NAMALWA (cell line): ENCODE measurements around the gene PCDHA7.
A peak's percentile ranks its signal among the peaks of the same experiment; 100 is the strongest.
"Not testable (repeated sequence)": the region's sequence is repeated elsewhere in the genome, so short reads cannot be mapped to it uniquely, and the experiment has no call there.

ENCODE experiments used
- DNase-seq: peaks from one replicate; pipeline ENCODE4 v3.0.0-alpha.2; 2015; ENCODE audit warnings: low spot score

The PCDHA7 gene, protein sequence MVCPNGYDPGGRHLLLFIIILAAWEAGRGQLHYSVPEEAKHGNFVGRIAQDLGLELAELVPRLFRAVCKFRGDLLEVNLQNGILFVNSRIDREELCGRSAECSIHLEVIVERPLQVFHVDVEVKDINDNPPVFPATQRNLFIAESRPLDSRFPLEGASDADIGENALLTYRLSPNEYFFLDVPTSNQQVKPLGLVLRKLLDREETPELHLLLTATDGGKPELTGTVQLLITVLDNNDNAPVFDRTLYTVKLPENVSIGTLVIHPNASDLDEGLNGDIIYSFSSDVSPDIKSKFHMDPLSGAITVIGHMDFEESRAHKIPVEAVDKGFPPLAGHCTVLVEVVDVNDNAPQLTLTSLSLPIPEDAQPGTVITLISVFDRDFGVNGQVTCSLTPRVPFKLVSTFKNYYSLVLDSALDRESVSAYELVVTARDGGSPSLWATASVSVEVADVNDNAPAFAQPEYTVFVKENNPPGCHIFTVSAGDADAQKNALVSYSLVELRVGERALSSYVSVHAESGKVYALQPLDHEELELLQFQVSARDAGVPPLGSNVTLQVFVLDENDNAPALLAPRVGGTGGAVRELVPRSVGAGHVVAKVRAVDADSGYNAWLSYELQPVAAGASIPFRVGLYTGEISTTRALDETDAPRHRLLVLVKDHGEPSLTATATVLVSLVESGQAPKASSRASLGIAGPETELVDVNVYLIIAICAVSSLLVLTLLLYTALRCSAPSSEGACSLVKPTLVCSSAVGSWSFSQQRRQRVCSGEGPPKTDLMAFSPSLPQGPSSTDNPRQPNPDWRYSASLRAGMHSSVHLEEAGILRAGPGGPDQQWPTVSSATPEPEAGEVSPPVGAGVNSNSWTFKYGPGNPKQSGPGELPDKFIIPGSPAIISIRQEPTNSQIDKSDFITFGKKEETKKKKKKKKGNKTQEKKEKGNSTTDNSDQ

DNA sequence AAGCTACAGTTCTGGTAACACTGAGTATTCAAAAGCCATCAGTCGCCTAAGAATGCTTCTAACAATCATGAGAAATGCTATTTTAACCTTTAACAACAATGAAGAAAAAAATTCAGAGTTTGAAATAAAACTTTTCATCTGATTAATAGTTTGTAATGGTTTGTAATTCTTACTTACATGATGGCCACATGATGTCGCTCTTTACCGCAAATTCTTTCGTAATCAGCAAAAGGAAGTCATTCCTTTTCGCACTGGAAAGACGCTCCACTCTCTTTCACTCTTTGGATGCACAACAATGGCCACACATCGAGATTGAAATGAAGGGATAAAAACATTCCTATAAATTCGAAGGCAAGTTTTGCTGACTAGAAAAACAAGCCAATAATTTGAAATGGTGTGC lies at the start of gene PCDHA7:
Gene PCDHA7, plus strand, starts transcription at position 277 of the 400 bp plus-strand sequence. Its CDS starts 115 bp downstream, at position 392.
- no peak for DNase-seq

DNA sequence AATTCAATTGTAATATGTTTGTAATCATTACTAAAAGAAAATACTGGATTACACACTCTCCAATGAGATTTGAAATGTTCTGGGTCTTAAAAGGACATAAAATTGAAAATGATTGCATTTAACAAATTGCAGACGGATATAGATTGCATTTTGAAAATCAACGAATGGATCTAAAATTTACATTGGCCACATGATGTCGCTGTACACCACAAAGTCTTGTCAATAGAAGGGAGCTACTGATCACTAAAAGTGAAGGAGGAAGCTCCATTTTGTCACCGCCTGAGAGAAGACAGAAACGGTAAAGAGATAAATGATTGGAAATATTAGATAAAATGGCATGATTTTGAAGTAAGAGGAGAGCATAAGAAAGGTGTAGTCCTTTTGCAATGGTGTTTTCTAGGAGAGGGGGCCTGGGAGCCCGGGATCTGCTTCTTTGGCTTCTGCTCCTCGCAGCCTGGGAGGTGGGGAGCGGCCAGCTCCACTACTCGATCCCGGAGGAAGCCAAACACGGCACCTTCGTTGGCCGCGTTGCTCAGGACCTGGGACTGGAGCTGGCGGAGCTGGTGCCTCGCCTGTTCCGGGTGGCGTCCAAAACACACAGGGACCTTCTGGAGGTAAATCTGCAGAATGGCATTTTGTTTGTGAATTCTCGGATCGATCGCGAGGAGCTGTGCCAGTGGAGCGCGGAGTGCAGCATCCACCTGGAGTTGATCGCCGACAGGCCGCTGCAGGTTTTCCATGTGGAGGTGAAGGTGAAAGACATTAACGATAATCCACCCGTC lies 48.0 kb upstream of the PCDHA7 start, which contains the start of gene PCDHA1:
Gene PCDHA1, plus strand, starts transcription at position 236 of the 782 bp plus-strand sequence.
- DNase-seq = peak; percentile 37

DNA sequence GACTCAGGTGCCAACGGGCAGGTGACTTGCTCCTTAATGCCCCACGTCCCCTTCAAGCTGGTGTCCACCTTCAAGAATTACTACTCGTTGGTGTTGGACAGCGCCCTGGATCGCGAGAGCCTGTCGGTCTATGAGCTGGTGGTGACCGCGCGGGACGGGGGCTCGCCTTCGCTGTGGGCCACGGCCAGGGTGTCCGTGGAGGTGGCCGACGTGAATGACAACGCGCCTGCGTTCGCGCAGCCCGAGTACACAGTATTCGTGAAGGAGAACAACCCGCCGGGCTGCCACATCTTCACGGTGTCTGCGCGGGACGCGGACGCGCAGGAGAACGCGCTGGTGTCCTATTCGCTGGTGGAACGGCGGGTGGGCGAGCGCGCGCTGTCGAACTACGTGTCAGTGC lies 46.6 kb upstream of the PCDHA7 start:
- not testable (repeated sequence) for DNase-seq

DNA sequence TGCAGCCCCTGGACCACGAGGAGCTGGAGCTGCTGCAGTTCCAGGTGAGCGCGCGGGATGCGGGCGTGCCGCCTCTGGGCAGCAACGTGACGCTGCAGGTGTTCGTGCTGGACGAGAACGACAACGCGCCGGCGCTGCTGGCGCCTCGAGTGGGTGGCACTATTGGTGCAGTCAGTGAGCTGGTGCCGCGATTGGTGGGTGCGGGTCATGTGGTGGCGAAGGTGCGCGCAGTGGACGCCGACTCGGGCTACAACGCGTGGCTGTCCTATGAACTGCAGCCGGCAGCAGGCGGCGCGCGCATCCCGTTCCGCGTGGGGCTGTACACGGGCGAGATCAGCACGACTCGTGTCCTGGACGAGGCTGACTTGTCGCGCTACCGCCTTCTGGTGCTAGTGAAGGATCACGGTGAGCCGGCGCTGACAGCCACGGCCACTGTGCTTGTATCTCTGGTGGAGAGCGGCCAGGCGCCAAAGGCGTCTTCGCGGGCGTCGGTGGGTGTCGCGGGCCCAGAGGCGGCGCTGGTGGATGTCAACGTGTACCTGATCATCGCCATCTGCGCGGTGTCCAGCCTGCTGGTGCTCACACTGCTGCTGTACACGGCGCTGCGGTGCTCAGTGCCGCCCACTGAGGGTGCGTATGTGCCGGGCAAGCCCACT lies 46.1 kb upstream of the PCDHA7 start:
- DNase-seq = not testable (repeated sequence)

DNA sequence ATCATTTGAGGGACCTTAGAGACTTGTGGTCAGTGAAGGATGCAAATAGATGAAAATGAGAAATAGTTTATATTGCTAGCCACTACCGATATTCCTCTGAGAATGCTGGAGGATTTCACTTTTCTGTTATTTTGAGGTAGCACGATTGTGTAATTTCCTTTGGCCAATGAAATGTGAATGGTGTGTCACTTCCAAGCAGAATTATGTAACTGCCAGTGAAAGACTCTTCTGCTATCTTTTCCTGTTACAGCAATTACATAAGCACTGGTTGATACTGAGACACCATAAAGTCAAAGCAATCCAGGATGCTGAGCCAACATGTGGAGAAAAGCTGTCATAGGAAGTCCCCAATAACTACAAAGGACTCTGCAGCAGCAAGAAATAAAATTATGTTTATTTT lies 43.0 kb upstream of the PCDHA7 start:
- no peak for DNase-seq

DNA sequence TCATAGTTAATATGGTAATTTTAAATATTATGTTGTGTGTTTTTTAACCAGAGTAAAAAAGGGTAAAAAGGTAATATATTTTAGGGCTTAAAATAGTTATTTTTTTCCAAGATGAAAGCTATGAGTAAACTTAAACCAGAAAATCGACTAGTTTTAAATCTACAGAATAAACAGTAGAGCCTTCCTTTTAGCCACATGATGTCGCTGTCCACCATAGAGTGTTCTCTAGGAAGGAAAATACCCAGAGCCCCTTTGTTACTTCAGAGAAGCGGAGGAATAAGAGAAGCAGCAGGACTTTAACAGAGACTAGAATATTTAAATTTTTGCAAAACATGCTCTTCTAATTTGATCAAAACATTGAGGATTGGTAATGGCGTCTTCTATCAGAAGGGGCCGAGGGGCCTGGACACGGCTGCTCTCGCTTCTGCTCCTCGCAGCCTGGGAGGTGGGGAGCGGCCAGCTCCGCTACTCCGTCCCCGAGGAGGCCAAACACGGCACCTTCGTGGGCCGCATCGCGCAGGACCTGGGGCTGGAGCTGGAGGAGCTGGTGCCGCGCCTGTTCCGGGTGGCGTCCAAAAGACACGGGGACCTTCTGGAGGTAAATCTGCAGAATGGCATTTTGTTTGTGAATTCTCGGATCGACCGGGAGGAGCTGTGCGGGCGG lies 39.3 kb upstream of the PCDHA7 start, which contains the start of gene PCDHA2:
Gene PCDHA2, plus strand, starts transcription at position 258 of the 664 bp plus-strand sequence.
- peak; percentile 11 for DNase-seq

DNA sequence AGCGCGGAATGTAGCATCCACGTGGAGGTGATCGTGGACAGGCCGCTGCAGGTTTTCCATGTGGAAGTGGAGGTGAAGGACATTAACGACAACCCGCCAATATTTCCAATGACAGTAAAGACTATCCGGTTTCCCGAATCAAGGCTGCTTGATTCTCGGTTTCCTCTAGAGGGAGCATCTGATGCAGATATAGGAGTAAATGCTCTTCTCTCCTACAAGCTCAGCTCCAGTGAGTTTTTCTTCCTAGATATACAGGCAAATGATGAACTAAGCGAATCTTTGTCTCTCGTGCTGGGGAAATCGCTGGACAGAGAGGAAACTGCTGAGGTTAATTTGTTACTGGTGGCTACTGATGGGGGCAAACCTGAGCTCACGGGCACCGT lies 38.8 kb upstream of the PCDHA7 start:
- peak; percentile 4 for DNase-seq

DNA sequence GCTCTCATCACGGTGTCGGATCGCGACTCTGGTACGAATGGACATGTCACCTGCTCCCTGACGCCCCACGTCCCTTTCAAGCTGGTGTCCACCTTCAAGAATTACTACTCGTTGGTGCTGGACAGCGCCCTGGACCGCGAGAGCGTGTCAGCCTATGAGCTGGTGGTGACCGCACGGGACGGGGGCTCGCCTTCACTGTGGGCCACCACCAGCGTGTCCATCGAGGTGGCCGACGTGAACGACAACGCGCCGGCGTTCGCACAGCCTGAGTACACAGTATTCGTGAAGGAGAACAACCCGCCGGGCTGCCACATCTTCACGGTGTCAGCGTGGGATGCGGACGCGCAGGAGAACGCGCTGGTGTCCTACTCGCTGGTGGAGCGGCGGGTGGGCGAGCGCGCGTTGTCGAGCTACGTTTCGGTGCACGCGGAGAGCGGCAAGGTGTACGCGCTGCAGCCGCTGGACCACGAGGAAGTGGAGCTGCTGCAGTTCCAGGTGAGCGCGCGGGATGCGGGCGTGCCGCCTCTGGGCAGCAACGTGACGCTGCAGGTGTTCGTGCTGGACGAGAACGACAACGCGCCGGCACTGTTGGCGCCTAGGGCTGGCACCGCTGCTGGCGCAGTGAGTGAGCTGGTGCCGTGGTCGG lies 37.9 kb upstream of the PCDHA7 start:
- DNase-seq = not testable (repeated sequence)

DNA sequence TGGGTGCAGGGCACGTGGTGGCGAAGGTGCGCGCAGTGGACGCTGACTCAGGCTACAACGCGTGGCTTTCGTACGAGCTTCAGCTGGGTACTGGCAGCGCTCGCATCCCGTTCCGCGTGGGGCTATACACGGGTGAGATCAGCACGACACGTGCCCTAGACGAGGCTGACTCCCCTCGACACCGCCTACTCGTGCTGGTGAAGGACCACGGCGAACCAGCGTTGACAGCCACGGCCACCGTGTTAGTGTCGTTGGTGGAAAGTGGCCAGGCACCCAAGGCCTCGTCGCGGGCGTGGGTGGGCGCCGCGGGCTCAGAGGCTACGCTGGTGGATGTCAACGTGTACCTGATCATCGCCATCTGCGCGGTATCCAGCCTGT lies 37.4 kb upstream of the PCDHA7 start:
- DNase-seq = no peak

DNA sequence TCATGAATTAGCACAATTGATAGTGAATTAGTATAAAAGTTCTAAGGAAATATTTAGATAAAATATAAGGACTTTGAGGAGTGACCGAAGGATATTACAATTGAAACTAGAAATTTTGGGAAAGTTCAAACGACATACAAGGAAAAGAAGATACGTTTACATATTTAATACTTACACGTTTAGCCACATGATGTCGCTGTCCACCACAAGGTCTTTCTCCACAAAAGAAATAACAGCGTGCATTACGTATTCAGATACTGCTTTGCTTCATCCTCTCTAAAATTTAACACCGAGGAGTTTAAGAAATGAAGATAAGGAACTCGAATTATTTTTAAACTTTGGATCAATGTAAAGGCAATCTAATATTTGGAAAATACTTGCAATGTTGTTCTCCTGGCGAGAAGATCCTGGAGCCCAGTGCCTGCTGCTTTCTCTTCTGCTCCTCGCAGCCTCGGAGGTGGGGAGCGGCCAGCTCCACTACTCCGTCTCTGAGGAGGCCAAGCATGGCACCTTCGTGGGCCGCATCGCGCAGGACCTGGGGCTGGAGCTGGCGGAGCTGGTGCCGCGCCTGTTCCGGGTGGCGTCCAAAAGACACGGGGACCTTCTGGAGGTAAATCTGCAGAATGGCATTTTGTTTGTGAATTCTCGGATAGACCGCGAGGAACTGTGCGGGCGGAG lies 33.1 kb upstream of the PCDHA7 start, which contains the start of gene PCDHA3:
Gene PCDHA3, plus strand, starts transcription at position 242 of the 678 bp plus-strand sequence.
- peak; percentile 5 for DNase-seq

DNA sequence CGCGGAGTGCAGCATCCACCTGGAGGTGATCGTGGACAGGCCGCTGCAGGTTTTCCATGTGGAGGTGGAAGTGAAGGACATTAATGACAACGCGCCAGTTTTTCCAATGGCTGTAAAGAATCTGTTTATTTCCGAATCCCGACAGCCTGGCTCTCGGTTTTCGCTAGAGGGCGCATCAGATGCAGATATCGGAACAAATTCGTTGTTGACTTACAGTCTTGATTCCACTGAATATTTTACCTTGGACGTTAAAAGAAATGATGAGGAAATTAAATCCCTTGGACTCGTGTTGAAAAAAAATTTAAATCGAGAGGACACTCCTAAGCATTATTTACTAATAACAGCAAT lies 32.6 kb upstream of the PCDHA7 start:
- DNase-seq = no peak

DNA sequence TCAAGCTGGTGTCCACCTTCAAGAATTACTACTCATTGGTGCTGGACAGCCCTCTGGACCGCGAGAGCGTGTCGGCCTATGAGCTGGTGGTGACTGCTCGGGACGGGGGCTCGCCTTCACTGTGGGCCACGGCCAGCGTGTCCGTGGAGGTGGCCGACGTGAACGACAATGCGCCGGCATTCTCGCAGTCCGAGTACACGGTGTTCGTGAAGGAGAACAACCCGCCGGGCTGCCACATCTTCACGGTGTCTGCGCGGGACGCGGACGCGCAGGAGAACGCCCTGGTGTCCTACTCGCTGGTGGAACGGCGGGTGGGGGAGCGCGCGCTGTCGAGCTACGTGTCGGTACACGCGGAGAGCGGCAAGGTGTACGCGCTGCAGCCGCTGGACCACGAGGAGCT lies 31.7 kb upstream of the PCDHA7 start:
- not testable (repeated sequence) for DNase-seq

DNA sequence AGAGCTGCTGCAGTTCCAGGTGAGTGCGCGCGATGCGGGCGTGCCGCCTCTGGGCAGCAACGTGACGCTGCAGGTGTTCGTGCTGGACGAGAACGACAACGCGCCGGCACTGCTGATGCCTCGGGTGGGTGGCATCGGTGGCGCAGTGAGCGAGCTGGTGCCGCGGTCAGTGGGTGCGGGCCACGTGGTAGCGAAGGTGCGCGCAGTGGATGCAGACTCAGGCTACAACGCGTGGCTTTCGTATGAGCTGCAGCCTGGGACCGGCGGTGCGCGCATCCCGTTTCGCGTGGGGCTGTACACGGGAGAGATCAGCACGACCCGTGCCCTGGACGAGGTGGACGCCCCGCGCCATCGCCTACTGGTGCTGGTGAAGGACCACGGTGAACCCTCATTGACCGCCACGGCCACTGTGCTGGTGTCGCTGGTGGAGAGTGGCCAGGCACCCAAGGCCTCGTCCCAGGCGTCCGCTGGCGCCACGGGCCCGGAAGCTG lies 31.2 kb upstream of the PCDHA7 start:
- no peak for DNase-seq

DNA sequence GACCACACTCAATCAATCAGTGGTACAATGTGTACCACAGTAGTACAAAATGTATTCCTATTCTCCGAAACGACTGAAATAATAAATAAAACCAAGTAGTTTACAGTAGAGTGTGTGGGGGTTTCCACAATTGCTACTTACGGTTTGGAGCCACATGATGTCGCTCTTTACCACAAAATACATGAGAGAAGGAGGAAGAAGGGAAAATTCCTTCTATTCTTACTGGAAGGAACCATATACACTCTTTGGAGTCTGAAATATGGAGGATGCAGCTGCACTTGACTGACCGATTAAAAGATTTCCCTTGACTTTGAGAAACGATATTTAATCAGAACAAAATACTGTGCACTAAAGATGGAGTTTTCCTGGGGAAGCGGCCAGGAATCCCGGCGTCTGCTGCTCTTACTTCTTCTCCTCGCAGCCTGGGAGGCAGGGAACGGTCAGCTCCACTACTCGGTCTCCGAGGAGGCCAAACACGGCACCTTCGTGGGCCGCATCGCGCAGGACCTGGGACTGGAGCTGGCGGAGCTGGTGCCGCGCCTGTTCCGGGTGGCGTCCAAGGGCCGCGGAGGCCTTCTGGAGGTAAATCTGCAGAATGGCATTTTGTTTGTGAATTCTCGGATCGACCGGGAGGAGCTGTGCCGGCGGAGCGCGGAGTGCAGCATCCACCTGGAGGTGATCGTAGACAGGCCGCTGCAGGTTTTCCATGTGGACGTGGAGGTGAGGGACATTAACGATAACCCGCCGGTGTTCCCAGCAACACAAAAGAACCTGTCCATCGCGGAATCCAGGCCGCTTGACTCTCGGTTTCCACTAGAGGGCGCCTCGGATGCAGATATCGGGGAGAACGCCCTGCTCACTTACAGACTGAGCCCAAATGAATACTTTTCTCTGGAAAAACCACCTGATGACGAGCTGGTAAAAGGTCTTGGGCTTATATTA lies 27.0 kb upstream of the PCDHA7 start, which contains the start of gene PCDHA4:
Gene PCDHA4, plus strand, starts transcription at position 235 of the 942 bp plus-strand sequence.
- peak; percentile 15 for DNase-seq

DNA sequence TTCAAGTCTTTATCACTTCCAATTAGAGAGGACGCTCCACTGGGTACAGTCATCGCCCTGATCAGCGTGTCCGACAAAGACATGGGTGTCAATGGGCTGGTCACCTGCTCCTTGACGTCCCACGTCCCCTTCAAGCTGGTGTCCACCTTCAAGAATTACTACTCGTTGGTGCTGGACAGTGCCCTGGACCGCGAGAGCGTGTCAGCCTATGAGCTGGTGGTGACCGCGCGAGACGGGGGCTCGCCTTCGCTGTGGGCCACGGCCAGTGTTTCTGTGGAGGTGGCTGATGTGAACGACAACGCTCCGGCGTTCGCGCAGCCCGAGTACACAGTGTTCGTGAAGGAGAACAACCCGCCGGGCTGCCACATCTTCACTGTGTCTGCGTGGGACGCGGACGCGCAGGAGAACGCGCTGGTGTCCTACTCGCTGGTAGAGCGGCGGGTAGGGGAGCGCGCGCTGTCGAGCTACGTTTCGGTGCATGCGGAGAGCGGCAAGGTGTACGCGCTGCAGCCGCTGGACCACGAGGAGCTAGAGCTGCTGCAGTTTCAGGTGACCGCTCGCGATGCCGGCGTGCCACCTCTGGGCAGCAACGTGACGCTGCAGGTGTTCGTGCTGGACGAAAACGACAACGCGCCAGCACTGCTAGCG lies 25.7 kb upstream of the PCDHA7 start:
- not testable (repeated sequence) for DNase-seq

DNA sequence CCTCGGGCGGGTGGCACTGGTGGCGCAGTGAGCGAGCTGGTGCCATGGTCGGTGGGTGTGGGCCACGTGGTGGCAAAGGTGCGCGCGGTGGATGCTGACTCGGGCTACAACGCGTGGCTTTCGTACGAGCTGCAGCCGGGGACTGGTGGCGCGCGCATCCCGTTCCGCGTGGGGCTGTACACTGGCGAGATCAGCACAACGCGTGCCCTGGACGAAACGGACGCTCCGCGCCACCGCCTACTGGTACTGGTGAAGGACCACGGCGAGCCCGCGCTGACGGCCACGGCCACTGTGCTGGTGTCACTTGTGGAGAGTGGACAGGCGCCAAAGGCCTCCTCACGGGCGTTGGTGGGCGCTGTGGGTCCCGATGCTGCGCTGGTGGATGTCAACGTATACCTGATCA lies 25.2 kb upstream of the PCDHA7 start:
- DNase-seq = no peak

DNA sequence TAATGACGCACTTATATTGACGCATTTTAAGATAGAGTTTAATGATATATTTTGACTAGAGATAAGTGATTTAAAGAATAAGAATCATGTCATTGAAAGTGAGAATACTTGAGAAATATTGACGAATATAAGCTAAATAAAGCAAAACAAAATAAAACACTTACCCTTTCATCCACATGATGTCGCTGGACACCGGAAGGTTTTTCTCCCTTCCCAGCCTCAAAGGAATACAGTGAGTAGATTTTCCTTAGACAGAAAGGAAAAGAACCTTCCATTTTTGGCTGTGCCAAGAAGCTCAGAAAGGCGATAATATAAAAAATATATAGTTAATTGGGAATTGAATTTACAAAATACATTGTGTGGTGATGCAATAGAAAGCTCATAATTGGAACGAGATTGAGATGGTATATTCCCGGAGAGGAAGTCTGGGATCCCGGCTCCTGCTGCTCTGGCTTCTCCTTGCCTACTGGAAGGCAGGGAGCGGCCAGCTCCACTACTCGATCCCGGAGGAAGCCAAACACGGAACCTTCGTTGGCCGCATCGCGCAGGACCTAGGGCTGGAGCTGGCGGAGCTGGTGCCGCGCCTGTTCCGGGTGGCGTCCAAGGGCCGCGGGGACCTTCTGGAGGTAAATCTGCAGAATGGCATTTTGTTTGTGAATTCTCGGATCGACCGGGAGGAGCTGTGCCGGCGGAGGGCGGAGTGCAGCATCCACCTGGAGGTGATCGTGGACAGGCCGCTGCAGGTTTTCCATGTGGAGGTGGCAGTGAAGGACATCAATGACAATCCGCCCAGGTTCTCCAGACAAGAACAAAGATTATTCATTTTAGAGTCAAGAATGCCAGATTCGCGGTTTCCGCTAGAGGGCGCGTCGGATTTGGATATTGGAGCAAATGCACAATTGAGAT lies 12.4 kb upstream of the PCDHA7 start, which contains the start of gene PCDHA5:
Gene PCDHA5, plus strand, starts transcription at position 239 of the 906 bp plus-strand sequence.
- peak; percentile 47 for DNase-seq
